ENCODE results near the gene GATD1.

DNA sequence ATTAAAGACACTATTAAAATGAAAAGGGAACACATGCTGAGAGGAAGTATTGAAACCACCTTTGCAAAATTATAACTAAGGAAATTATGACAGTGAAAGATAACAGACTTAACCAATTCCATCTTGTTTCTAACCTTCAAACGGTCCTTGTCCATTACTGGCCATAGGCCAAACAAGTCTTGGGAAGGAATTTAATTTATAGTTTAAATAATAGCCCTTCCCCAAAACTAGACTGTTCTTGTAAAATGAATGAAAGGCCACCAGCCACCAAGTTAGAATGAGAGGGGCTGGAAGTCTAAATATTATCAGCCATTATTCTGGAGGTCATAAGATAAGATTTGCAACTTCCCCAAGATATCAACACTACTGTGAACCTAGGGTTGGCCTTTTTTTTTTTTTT lies 31.9 kb downstream of the GATD1 start:
- TF ChIP-seq RARB (CRISPR knock-in tag; IDR thresholded peaks at IDR 0.05) (no peak), CSDC2 (CRISPR knock-in tag; IDR thresholded peaks at IDR 0.05) (no peak)

Measured in SK-N-SH treated with all-trans-retinoic acid at 6 μM for 48 hours (cell line).